GM12892 (cell line): Measurements from ENCODE around the gene SEC31A.

Experiments
- POLR2A ChIP-seq: IDR thresholded peaks from 2 replicates; pipeline ENCODE4 v1.6.1; 2011; ENCODE audit warnings: low read depth, low read length, control low read depth
- POLR2AphosphoS5 ChIP-seq: IDR thresholded peaks from 2 replicates; pipeline ENCODE4 v1.6.1; 2011; ENCODE audit warnings: low read depth, low read length, control low read depth
- TAF1 ChIP-seq: IDR thresholded peaks from 2 replicates; pipeline ENCODE4 v1.6.1; 2011; ENCODE audit warnings: low read depth, mild to moderate bottlenecking, control low read depth, low read length, borderline replicate concordance

- TF ChIP-seq POLR2A (no peak), POLR2AphosphoS5 (no peak), TAF1 (no peak)
Measured at GRCh38 chr4:82903737-82904136, 12.8 kb upstream of the SEC31A start.
